WTC11 (cell line): ENCODE results near the gene KLK14. TPM values are rescaled to one million over a fixed set of nuclear protein-coding genes. Genes with fewer than 3 reads are reported as not detected.

Source experiments
- ATAC-seq: fragments of 200-7000 bp; cut with Tn5 transposase; 2 replicates; pipeline ENCODE4 v1.10.0; 2021; ENCODE audit warnings: mild to moderate bottlenecking, moderate library complexity
- CTCF ChIA-PET: fragments of 300-600 bp; sonication (Branson Sonifier 250); formaldehyde crosslinking; loops from one replicate; lab custom pipeline; 2021; ENCODE audit warnings: antibody characterized with exemption; lab: Charles Lee
- POLR2A ChIA-PET: fragments of 350-600 bp; sonication (Branson Sonifier 250); formaldehyde crosslinking; loops from one replicate; lab custom pipeline; 2021; ENCODE audit warnings: antibody characterized with exemption; lab: Charles Lee
- DNase-seq: peaks from one replicate; pipeline ENCODE4 v3.0.0; 2021; ENCODE audit warnings: low spot score
- H3K27ac Mint-ChIP-seq: 2 replicates; pipeline ENCODE4 v1.8.0; 2021; ENCODE audit warnings: mixed read lengths
- H3K27me3 Mint-ChIP-seq: 2 replicates; pipeline ENCODE4 v1.8.0; 2021; ENCODE audit warnings: low read depth, mild to moderate bottlenecking, moderate library complexity, mixed read lengths
- H3K36me3 Mint-ChIP-seq: 2 replicates; pipeline ENCODE4 v1.8.0; 2021; ENCODE audit warnings: mixed read lengths
- H3K4me1 Mint-ChIP-seq: 2 replicates; pipeline ENCODE4 v1.8.0; 2022; ENCODE audit warnings: mixed read lengths
- H3K4me3 Mint-ChIP-seq: 2 replicates; pipeline ENCODE4 v1.8.0; 2021; ENCODE audit warnings: mild to moderate bottlenecking, moderate library complexity, mixed read lengths
- H3K9me3 Mint-ChIP-seq: 2 replicates; pipeline ENCODE4 v1.8.0; 2021; ENCODE audit warnings: mixed read lengths
- AR ChIP-seq: fragments of 250-450 bp; sonication (Bioruptor Pico); IDR thresholded peaks from 2 replicates; pipeline ENCODE4 v1.9.0; 2021; ENCODE audit warnings: mild to moderate bottlenecking
- ARID4B ChIP-seq: sonication (generic); formaldehyde crosslinking; IDR thresholded peaks from 2 replicates; pipeline ENCODE4 v1.8.0; 2023; ENCODE audit warnings: missing genetic modification reagents, mild to moderate bottlenecking, borderline replicate concordance
- ATF1 ChIP-seq: sonication (generic); formaldehyde crosslinking; IDR thresholded peaks from 2 replicates; pipeline ENCODE4 v1.8.1; 2023; ENCODE audit warnings: mild to moderate bottlenecking, moderate library complexity, missing genetic modification reagents
- ATF2 ChIP-seq: sonication (generic); formaldehyde crosslinking; IDR thresholded peaks from 2 replicates; pipeline ENCODE4 v1.8.1; 2022; ENCODE audit warnings: low read depth, missing genetic modification reagents, borderline replicate concordance
- CBFB ChIP-seq: sonication (generic); formaldehyde crosslinking; IDR thresholded peaks from 2 replicates; pipeline ENCODE4 v1.8.1; 2022; ENCODE audit warnings: mild to moderate bottlenecking, low read depth, missing genetic modification reagents
- ELF4 ChIP-seq: sonication (generic); formaldehyde crosslinking; IDR thresholded peaks from 2 replicates; pipeline ENCODE4 v1.8.1; 2022; ENCODE audit warnings: low read depth, mild to moderate bottlenecking, moderate library complexity, missing genetic modification reagents
- EMX1 ChIP-seq: fragments of 250-450 bp; sonication (Bioruptor Pico); IDR thresholded peaks from 2 replicates; pipeline ENCODE4 v1.8.0; 2021; ENCODE audit warnings: mild to moderate bottlenecking
- ERG ChIP-seq: fragments of 250-450 bp; sonication (Bioruptor Pico); IDR thresholded peaks from 2 replicates; pipeline ENCODE4 v1.8.0; 2021; ENCODE audit warnings: mild to moderate bottlenecking
- IRF2 ChIP-seq: sonication (generic); formaldehyde crosslinking; IDR thresholded peaks from 2 replicates; pipeline ENCODE4 v1.8.0; 2022; ENCODE audit warnings: low read depth, missing genetic modification reagents, borderline replicate concordance
- JAZF1 ChIP-seq: fragments of 250-450 bp; sonication (Bioruptor Pico); IDR thresholded peaks from 2 replicates; pipeline ENCODE4 v1.9.0; 2021; ENCODE audit warnings: moderate library complexity, mild to moderate bottlenecking, inconsistent platforms
- MYBL2 ChIP-seq: sonication (generic); formaldehyde crosslinking; IDR thresholded peaks from 2 replicates; pipeline ENCODE4 v1.8.1; 2023; ENCODE audit warnings: mild to moderate bottlenecking, moderate library complexity, missing genetic modification reagents
- SMAD4 ChIP-seq: sonication (generic); formaldehyde crosslinking; IDR thresholded peaks from 2 replicates; pipeline ENCODE4 v1.8.0; 2022; ENCODE audit warnings: mild to moderate bottlenecking, missing genetic modification reagents
- TEAD1 ChIP-seq: sonication (generic); formaldehyde crosslinking; IDR thresholded peaks from 2 replicates; pipeline ENCODE4 v1.8.0; 2022; ENCODE audit warnings: mild to moderate bottlenecking, missing genetic modification reagents
- TP53 ChIP-seq: sonication (generic); formaldehyde crosslinking; IDR thresholded peaks from 2 replicates; pipeline ENCODE4 v1.8.1; 2023; ENCODE audit warnings: mild to moderate bottlenecking, missing genetic modification reagents
- USF2 ChIP-seq: sonication (generic); formaldehyde crosslinking; IDR thresholded peaks from 2 replicates; pipeline ENCODE4 v1.8.1; 2023; ENCODE audit warnings: mild to moderate bottlenecking, missing genetic modification reagents, moderate library complexity
- ZNF121 ChIP-seq: sonication (generic); formaldehyde crosslinking; IDR thresholded peaks from 2 replicates; pipeline ENCODE4 v1.8.0; 2023; ENCODE audit warnings: missing genetic modification reagents
- ZNF317 ChIP-seq: sonication (generic); formaldehyde crosslinking; IDR thresholded peaks from 2 replicates; pipeline ENCODE4 v1.8.1; 2023; ENCODE audit warnings: low read depth, mild to moderate bottlenecking, moderate library complexity, missing genetic modification reagents, borderline replicate concordance
- ZNF425 ChIP-seq: fragments of 250-450 bp; sonication (Bioruptor Pico); conservative IDR thresholded peaks from 2 replicates; pipeline ENCODE4 v1.9.0; 2021; ENCODE audit warnings: mild to moderate bottlenecking
- ZNF512 ChIP-seq: sonication (generic); formaldehyde crosslinking; IDR thresholded peaks from 2 replicates; pipeline ENCODE4 v1.8.1; 2022; ENCODE audit warnings: missing genetic modification reagents, borderline replicate concordance
- ZSCAN18 ChIP-seq: fragments of 250-450 bp; sonication (Bioruptor Pico); IDR thresholded peaks from 2 replicates; pipeline ENCODE4 v2.1.2; 2022; ENCODE audit warnings: mild to moderate bottlenecking, moderate library complexity
- total RNA-seq: library from RNA; stranded (reverse); gene quantifications from 3 replicates; pipeline ENCODE4 v1.2.3, GENCODE V29; 2021

Gene KLK14
- total RNA-seq, 1 experiment from 2014 or later: 1.1 TPM

- DNase-seq (no peak), ATAC-seq (no peak)
- Mint-ChIP-seq H3K36me3 (no peaks in the 10 kb centered on the region), H3K27me3 (peaks cover 6% of the 10 kb centered on the region), H3K4me3 (no peak overlapping the region), H3K9me3 (peaks cover 6% of the 10 kb centered on the region), H3K4me1 (peaks cover 29% of the 10 kb centered on the region), H3K27ac (no peak overlapping the region)
- POLR2A ChIA-PET: no interaction called here
- CTCF ChIA-PET: interaction anchor here (1.6 kb wide), 1 partner anchor 11 kb away, joined by 5 read pairs; no protein-coding TSS in a partner anchor
- TF ChIP-seq ZNF317: no peak
- TF ChIP-seq MYBL2: no peak
- no peak for TF ChIP-seq ATF1 (CRISPR knock-in tag)
- no peak for TF ChIP-seq ZNF121 (CRISPR knock-in tag)
- no peak for TF ChIP-seq USF2 (CRISPR knock-in tag)
- TF ChIP-seq ERG: no peak
- TF ChIP-seq ELF4: no peak
- TF ChIP-seq CBFB: no peak
- TF ChIP-seq ZSCAN18 (CRISPR knock-in tag): no peak
- TF ChIP-seq SMAD4: no peak
- TF ChIP-seq EMX1 (CRISPR knock-in tag): no peak
- TF ChIP-seq ARID4B (CRISPR knock-in tag): no peak
- TF ChIP-seq ZNF425 (CRISPR knock-in tag): no peak
- TF ChIP-seq IRF2: no peak
- TF ChIP-seq TP53 (CRISPR knock-in tag): no peak
- TF ChIP-seq ZNF512 (CRISPR knock-in tag): no peak
- TF ChIP-seq ATF2 (CRISPR knock-in tag): no peak
- no peak for TF ChIP-seq AR (CRISPR knock-in tag)
- TF ChIP-seq TEAD1: no peak
- TF ChIP-seq JAZF1 (CRISPR knock-in tag): no peak
These were observed 51.3 kb downstream of the KLK14 start for GRCh38 chr19:51031220-51031879.
